Upper lobe of right lung (tissue), 1 donor: Measurements from ENCODE around the gene UPK3A. TPM values are rescaled to one million over a fixed set of nuclear protein-coding genes. Genes with fewer than 3 reads are reported as not detected.
A peak's percentile ranks its signal among the peaks of the same experiment; 100 is the strongest.

ENCODE experiments used
- ATAC-seq: fragments of 200-7000 bp; cut with Tn5 transposase; one replicate; pipeline ENCODE4 v1.9.1; 2020; ENCODE audit warnings: mild to moderate bottlenecking, moderate library complexity
- DNase-seq: peaks from one replicate; pipeline ENCODE4 v3.0.0-alpha.2; 2020
- H3K27ac ChIP-seq: fragments of 200-600 bp; one replicate; pipeline ENCODE4 v1.8.0; 2022
- H3K27me3 ChIP-seq: fragments of 200-600 bp; one replicate; pipeline ENCODE4 v1.8.0; 2022; ENCODE audit warnings: mild to moderate bottlenecking
- H3K36me3 ChIP-seq: fragments of 200-600 bp; one replicate; pipeline ENCODE4 v1.8.0; 2022
- H3K4me1 ChIP-seq: fragments of 200-600 bp; one replicate; pipeline ENCODE4 v1.8.0; 2022
- H3K4me3 ChIP-seq: fragments of 200-600 bp; one replicate; pipeline ENCODE4 v1.8.0; 2022; ENCODE audit warnings: mild to moderate bottlenecking
- H3K9me3 ChIP-seq: fragments of 200-600 bp; one replicate; pipeline ENCODE4 v1.8.0; 2022
- intact Hi-C: fragments of 100-400 bp; cut with DNase I; formaldehyde crosslinking; loops from one replicate; pipeline ENCODE4 v1.11.0; 2022
- total RNA-seq: library from RNA; stranded (reverse); fragmentation: NEBNext Ultra II Directional; extraction: Animal tissue kit (Norgen Biotek cat#: 25700); gene quantifications from one replicate; pipeline ENCODE4 v1.2.1, GENCODE V29; 2021
- TF ChIP-seq, protein P1 (sequence below): fragments of 200-600 bp; IDR thresholded peaks from one replicate; pipeline ENCODE4 v1.8.0; 2022; ENCODE audit warnings: antibody characterized with exemption
- donor health status: DM: no; HTN: yes; CAD: no; lungs with severe emphysema.

UPK3A gene
- total RNA-seq, 1 donor from 2014 or later = not detected

DNA sequence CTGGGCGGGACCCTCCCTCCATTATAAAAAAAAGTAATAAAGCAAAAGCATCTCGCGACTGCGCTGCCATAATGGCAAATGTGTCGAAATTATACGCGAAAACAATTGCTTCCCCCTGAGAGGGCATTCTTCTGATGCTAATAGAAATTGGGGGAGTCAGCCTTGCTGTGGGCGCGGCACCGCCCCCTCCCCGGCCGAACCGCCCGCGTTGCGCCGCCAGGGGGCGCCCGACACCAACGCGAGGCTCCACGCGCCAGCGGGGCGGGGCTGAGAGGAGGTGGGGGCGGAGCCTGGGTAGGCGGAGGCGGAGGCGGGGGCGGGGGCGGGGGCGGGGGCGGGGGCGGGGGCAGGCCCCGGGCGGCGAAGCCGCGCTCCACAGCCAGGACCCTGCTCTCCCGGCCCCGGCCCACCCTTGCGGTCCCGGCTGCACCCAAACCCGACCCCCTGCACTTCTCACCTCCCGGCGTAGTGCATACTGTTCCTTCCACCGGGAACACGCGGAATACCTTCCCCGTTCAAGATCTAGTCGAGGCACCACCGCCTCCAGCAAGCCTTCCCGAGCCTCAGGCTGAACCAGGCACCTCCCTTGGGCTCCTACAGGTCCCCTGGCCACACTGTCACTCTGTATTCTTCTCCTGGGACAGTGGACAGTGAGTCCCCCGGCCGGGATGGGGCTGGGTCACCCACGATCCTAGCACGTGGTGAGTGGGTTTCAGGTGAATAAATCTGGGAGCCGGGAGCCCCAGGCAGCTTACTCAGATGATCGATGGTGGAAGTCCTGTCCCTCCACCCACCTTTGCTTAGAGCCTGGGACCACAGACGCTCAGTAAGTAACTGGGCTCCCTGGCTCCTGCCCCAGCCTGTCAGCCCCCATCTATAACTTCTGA lies 15.5 kb upstream of the UPK3A start:
- peak overlapping the region; percentile 57 for H3K4me3 ChIP-seq
- H3K27ac ChIP-seq = no peak overlapping the region
- DNase-seq = peak; percentile 92
- H3K4me1 ChIP-seq = peaks cover 12% of the 10 kb centered on the region
- peak; percentile 98 for ATAC-seq
- H3K9me3 ChIP-seq = no peaks in the 10 kb centered on the region
- peaks cover 13% of the 10 kb centered on the region for H3K27me3 ChIP-seq
- TF ChIP-seq, protein P1, sequence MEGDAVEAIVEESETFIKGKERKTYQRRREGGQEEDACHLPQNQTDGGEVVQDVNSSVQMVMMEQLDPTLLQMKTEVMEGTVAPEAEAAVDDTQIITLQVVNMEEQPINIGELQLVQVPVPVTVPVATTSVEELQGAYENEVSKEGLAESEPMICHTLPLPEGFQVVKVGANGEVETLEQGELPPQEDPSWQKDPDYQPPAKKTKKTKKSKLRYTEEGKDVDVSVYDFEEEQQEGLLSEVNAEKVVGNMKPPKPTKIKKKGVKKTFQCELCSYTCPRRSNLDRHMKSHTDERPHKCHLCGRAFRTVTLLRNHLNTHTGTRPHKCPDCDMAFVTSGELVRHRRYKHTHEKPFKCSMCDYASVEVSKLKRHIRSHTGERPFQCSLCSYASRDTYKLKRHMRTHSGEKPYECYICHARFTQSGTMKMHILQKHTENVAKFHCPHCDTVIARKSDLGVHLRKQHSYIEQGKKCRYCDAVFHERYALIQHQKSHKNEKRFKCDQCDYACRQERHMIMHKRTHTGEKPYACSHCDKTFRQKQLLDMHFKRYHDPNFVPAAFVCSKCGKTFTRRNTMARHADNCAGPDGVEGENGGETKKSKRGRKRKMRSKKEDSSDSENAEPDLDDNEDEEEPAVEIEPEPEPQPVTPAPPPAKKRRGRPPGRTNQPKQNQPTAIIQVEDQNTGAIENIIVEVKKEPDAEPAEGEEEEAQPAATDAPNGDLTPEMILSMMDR = peak; percentile 87
- intact Hi-C loops = no loop called here
- no peaks in the 10 kb centered on the region for H3K36me3 ChIP-seq

- no peaks in the 10 kb centered on the region for H3K36me3 ChIP-seq
- DNase-seq = no peak
- intact Hi-C loops = loop anchor here (5.0 kb wide), 1 partner anchor 167 kb away; no protein-coding TSS in a partner anchor
- no peak for ATAC-seq
- TF ChIP-seq, protein P1 = no peak
- H3K27me3 ChIP-seq = peaks cover 13% of the 10 kb centered on the region
- H3K4me1 ChIP-seq = peaks cover 11% of the 10 kb centered on the region
- no peaks in the 10 kb centered on the region for H3K9me3 ChIP-seq
- H3K4me3 ChIP-seq = no peak overlapping the region
- no peak overlapping the region for H3K27ac ChIP-seq
Measured at GRCh38 chr22:45270095-45271020, 14.4 kb upstream of the UPK3A start.

GRCh38 chr22:45271667-45272201 lies 13.0 kb upstream of the UPK3A start:
- Histone ChIP-seq H3K36me3 (no peaks in the 10 kb centered on the region), H3K27me3 (peaks cover 13% of the 10 kb centered on the region), H3K4me1 (peaks cover 11% of the 10 kb centered on the region), H3K27ac (peak overlapping the region; percentile 78), H3K9me3 (no peaks in the 10 kb centered on the region), H3K4me3 (no peak overlapping the region)
- ATAC-seq = peak; percentile 3
- intact Hi-C loops = loop anchor here (5.0 kb wide), 1 partner anchor 166 kb away; no protein-coding TSS in a partner anchor
- no peak for DNase-seq
- TF ChIP-seq, protein P1 = no peak

DNA sequence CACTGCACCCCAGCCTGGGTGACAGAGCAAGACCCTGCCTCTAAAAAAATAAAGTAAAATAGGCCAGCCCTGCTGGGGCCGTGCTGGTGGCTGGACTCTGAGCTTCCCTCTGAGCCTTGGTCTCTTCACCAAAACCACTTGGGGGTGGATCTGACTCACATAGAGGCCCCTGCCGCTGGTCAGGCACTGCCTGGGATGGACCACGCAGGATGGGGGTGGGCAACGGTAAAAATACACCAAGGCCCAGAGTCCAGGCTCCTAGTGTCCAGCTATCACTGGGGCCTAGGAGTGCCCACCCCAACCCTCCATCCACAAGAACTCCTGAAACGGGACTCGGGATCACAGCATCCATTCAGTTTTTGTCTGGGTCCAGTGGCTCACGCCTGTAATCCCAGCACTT lies 12.3 kb upstream of the UPK3A start:
- intact Hi-C loops = loop anchor here (5.0 kb wide), 1 partner anchor 165 kb away; no protein-coding TSS in a partner anchor
- Histone ChIP-seq H3K27me3 (peaks cover 13% of the 10 kb centered on the region), H3K4me3 (no peak overlapping the region), H3K36me3 (no peaks in the 10 kb centered on the region), H3K27ac (peak overlapping the region; percentile 78), H3K9me3 (no peaks in the 10 kb centered on the region), H3K4me1 (peaks cover 11% of the 10 kb centered on the region)
- no peak for DNase-seq
- no peak for ATAC-seq
- TF ChIP-seq, protein P1 = no peak

GRCh38 chr22:45273452-45274075 lies 11.2 kb upstream of the UPK3A start:
- DNase-seq = no peak
- TF ChIP-seq, protein P1 = no peak
- H3K4me3 ChIP-seq = no peak overlapping the region
- no peaks in the 10 kb centered on the region for H3K36me3 ChIP-seq
- no peak overlapping the region for H3K27ac ChIP-seq
- ATAC-seq = no peak
- intact Hi-C loops = loop anchor here (5.0 kb wide), 1 partner anchor 164 kb away; no protein-coding TSS in a partner anchor
- H3K4me1 ChIP-seq = peaks cover 8% of the 10 kb centered on the region
- H3K27me3 ChIP-seq = peaks cover 13% of the 10 kb centered on the region
- no peaks in the 10 kb centered on the region for H3K9me3 ChIP-seq
